MM.1S (cell line): ENCODE measurements around the gene GALNT9.

Source experiments
- DNase-seq: peaks from one replicate; pipeline ENCODE4 v3.0.0-alpha.2; 2015
- H2AFZ ChIP-seq: fragments of 300-600 bp; sonication (generic); 2 replicates; pipeline ENCODE4 v1.6.0; 2016; ENCODE audit warnings: antibody characterized with exemption, low read length
- H3F3A ChIP-seq: fragments of 300-600 bp; sonication (generic); 2 replicates; pipeline ENCODE4 v1.6.1; 2016; ENCODE audit warnings: mild to moderate bottlenecking, antibody characterized with exemption, low read length, moderate library complexity, mixed read lengths; ENCODE audit not compliant: insufficient read depth
- H3K27ac ChIP-seq: fragments of 300-600 bp; sonication (generic); 2 replicates; pipeline ENCODE4 v1.5.1; 2016; ENCODE audit warnings: mild to moderate bottlenecking, low read length
- H3K27me3 ChIP-seq: fragments of 300-600 bp; sonication (generic); replicated peaks from 2 replicates; pipeline ENCODE4 v1.6.0; 2016; ENCODE audit warnings: low read length; ENCODE audit not compliant: insufficient read depth
- H3K36me3 ChIP-seq: fragments of 300-600 bp; sonication (generic); replicated peaks from 2 replicates; pipeline ENCODE4 v1.6.1; 2016; ENCODE audit warnings: mild to moderate bottlenecking, low read length, mixed read lengths; ENCODE audit not compliant: insufficient read depth
- H3K4me1 ChIP-seq: fragments of 300-600 bp; sonication (generic); 2 replicates; pipeline ENCODE4 v1.6.1; 2016; ENCODE audit warnings: low read length, mixed read lengths
- H3K4me2 ChIP-seq: fragments of 300-600 bp; sonication (generic); 2 replicates; pipeline ENCODE4 v1.6.0; 2016; ENCODE audit warnings: low read depth, low read length
- H3K4me3 ChIP-seq: fragments of 300-600 bp; sonication (generic); 2 replicates; pipeline ENCODE4 v1.5.1; 2016; ENCODE audit warnings: low read length, mixed read lengths
- H3K79me2 ChIP-seq: fragments of 300-600 bp; sonication (generic); 2 replicates; pipeline ENCODE4 v1.6.1; 2016; ENCODE audit warnings: mixed run types, low read length, mixed read lengths
- H3K9ac ChIP-seq: fragments of 300-600 bp; sonication (generic); 2 replicates; pipeline ENCODE4 v1.6.1; 2016; ENCODE audit warnings: low read length, mixed read lengths
- H3K9me2 ChIP-seq: fragments of 300-600 bp; sonication (generic); replicated peaks from 2 replicates; pipeline ENCODE4 v1.6.1; 2016; ENCODE audit warnings: mild to moderate bottlenecking, low read length, mixed read lengths; ENCODE audit not compliant: insufficient read depth
- H3K9me3 ChIP-seq: fragments of 300-600 bp; sonication (generic); replicated peaks from 2 replicates; pipeline ENCODE4 v1.6.1; 2016; ENCODE audit warnings: mild to moderate bottlenecking, low read length, mixed read lengths; ENCODE audit not compliant: insufficient read depth
- H4K20me1 ChIP-seq: fragments of 300-600 bp; sonication (generic); 2 replicates; pipeline ENCODE4 v1.6.1; 2016; ENCODE audit warnings: mild to moderate bottlenecking, low read length, moderate library complexity, mixed read lengths; ENCODE audit not compliant: insufficient read depth
- EZH2 ChIP-seq: fragments of 300-600 bp; sonication (generic); optimal IDR thresholded peaks from 2 replicates; pipeline ENCODE3; 2017; ENCODE audit warnings: low read depth, mild to moderate bottlenecking, antibody characterized with exemption, low read length, mixed read lengths
- EZH2phosphoT487 ChIP-seq: fragments of 300-600 bp; sonication (generic); IDR thresholded peaks from 2 replicates; pipeline ENCODE4 v1.6.1; 2018; ENCODE audit warnings: antibody characterized with exemption, low read length
- TF ChIP-seq, protein P1 (sequence below): fragments of 300-600 bp; sonication (generic); IDR thresholded peaks from 2 replicates; pipeline ENCODE4 v1.5.1; 2016; ENCODE audit warnings: antibody characterized with exemption, low read length, mixed read lengths

GALNT9 gene

GRCh38 chr12:132227782-132228475, 101.5 kb downstream of the GALNT9 start:
- no peaks in the 10 kb centered on the region for H3K9me2 ChIP-seq
- H3K9ac ChIP-seq = no peak overlapping the region
- no peak for DNase-seq
- H2AFZ ChIP-seq = no peak overlapping the region
- TF ChIP-seq, protein P1, sequence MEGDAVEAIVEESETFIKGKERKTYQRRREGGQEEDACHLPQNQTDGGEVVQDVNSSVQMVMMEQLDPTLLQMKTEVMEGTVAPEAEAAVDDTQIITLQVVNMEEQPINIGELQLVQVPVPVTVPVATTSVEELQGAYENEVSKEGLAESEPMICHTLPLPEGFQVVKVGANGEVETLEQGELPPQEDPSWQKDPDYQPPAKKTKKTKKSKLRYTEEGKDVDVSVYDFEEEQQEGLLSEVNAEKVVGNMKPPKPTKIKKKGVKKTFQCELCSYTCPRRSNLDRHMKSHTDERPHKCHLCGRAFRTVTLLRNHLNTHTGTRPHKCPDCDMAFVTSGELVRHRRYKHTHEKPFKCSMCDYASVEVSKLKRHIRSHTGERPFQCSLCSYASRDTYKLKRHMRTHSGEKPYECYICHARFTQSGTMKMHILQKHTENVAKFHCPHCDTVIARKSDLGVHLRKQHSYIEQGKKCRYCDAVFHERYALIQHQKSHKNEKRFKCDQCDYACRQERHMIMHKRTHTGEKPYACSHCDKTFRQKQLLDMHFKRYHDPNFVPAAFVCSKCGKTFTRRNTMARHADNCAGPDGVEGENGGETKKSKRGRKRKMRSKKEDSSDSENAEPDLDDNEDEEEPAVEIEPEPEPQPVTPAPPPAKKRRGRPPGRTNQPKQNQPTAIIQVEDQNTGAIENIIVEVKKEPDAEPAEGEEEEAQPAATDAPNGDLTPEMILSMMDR = no peak
- TF ChIP-seq EZH2 (no peak), EZH2phosphoT487 (no peak)
- no peaks in the 10 kb centered on the region for H4K20me1 ChIP-seq
- H3K4me3 ChIP-seq = no peak overlapping the region
- H3K4me1 ChIP-seq = no peaks in the 10 kb centered on the region
- H3K4me2 ChIP-seq = no peak overlapping the region
- H3K27ac ChIP-seq = no peak overlapping the region
- H3K9me3 ChIP-seq = no peaks in the 10 kb centered on the region
- H3K27me3 ChIP-seq = peaks cover 12% of the 10 kb centered on the region
- H3K36me3 ChIP-seq = no peaks in the 10 kb centered on the region
- no peaks in the 10 kb centered on the region for H3K79me2 ChIP-seq
- H3F3A ChIP-seq = no peaks in the 10 kb centered on the region

DNA sequence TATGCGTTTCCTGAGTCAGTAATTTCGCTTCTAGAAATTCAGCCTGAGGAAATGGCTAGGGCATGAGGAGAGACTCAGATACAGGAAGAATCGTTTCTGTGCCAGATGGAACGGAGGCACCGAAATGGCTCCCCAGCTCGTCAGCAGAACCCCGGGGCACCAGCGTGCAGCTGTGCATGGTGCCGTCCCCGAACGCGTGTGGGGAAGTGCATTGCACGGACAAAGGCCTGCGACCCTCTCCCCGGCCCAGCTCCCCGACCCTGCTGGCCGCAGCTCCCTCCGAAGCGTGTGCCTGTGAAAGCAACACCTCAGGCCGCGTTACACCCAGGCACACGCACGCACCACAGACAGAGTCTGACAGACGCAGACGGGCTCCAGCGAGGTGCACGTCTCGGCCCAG, 102.3 kb downstream of the GALNT9 start:
- H3K4me3 ChIP-seq = no peak overlapping the region

GRCh38 chr12:132226604-132227003, 102.8 kb downstream of the GALNT9 start:
- Histone ChIP-seq H3K79me2 (no peaks in the 10 kb centered on the region), H3K9me3 (no peaks in the 10 kb centered on the region), H3K27ac (no peak overlapping the region), H3K9me2 (no peaks in the 10 kb centered on the region), H4K20me1 (no peaks in the 10 kb centered on the region), H3K4me1 (no peaks in the 10 kb centered on the region), H2AFZ (no peak overlapping the region), H3K9ac (no peak overlapping the region), H3K27me3 (peaks cover 12% of the 10 kb centered on the region), H3K4me3 (no peak overlapping the region), H3K36me3 (no peaks in the 10 kb centered on the region), H3F3A (no peaks in the 10 kb centered on the region), H3K4me2 (no peak overlapping the region)
- DNase-seq = no peak
- TF ChIP-seq EZH2 = no peak
- TF ChIP-seq EZH2phosphoT487 = no peak
- TF ChIP-seq, protein P1 = no peak

More for the DNA sequence above, 102.3 kb downstream of the GALNT9 start:
- no peaks in the 10 kb centered on the region for H3K9me3 ChIP-seq
- TF ChIP-seq EZH2 (no peak), EZH2phosphoT487 (no peak)
- TF ChIP-seq, protein P1 = no peak
- no peak overlapping the region for H3K4me2 ChIP-seq
- H3K9ac ChIP-seq = no peak overlapping the region
- DNase-seq = no peak
- H4K20me1 ChIP-seq = no peaks in the 10 kb centered on the region
- H3K4me1 ChIP-seq = no peaks in the 10 kb centered on the region
- H3K27me3 ChIP-seq = peaks cover 12% of the 10 kb centered on the region
- no peaks in the 10 kb centered on the region for H3K36me3 ChIP-seq
- H3K9me2 ChIP-seq = no peaks in the 10 kb centered on the region
- H3K27ac ChIP-seq = no peak overlapping the region
- H2AFZ ChIP-seq = no peak overlapping the region
- no peaks in the 10 kb centered on the region for H3F3A ChIP-seq
- no peaks in the 10 kb centered on the region for H3K79me2 ChIP-seq
